Measurements from ENCODE around the gene HSPB2.

DNA sequence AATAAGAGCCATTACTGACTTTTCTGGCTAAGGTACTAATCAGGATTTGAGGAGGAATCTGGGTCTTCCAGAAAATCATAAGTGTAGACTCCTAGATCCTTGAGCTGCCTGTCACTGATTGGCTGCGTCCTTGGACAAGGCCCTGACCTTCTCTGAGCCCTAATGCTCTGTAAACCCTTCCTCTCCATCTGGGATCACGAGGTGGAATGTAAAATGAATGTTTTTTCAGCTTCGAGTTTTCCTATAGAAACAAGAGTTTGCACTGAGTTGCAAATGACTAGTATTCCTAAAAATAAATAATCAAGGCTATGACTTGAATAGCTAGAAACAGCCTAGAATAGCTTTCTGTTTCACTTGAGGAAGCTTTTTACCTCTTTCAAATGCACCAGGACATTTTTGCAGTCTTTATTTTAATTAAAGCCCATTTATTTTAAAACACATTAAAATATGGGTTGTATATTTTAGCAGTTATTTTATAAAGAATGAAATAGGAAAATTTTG, 23.6 kb downstream of the HSPB2 start:
- TF ChIP-seq, protein P1, sequence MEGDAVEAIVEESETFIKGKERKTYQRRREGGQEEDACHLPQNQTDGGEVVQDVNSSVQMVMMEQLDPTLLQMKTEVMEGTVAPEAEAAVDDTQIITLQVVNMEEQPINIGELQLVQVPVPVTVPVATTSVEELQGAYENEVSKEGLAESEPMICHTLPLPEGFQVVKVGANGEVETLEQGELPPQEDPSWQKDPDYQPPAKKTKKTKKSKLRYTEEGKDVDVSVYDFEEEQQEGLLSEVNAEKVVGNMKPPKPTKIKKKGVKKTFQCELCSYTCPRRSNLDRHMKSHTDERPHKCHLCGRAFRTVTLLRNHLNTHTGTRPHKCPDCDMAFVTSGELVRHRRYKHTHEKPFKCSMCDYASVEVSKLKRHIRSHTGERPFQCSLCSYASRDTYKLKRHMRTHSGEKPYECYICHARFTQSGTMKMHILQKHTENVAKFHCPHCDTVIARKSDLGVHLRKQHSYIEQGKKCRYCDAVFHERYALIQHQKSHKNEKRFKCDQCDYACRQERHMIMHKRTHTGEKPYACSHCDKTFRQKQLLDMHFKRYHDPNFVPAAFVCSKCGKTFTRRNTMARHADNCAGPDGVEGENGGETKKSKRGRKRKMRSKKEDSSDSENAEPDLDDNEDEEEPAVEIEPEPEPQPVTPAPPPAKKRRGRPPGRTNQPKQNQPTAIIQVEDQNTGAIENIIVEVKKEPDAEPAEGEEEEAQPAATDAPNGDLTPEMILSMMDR (conservative IDR thresholded peaks at IDR 0.05 in 1 of 2, IDR thresholded peaks at IDR 0.05 in 1 of 2; ENCODE audit: extremely low read depth in 1 of 2, insufficient read depth in 1 of 2, low read depth in 1 of 2, low read length in 2 of 2) = no peak
- no peak for TF ChIP-seq EZH2 (IDR thresholded peaks at IDR 0.05; ENCODE audit: borderline replicate concordance, low read length)
